A549 treated with AZD9567 at 1 μM for 4 hours (cell line): ENCODE results near the gene BTNL8. TPM values are rescaled to one million over a fixed set of nuclear protein-coding genes. Genes with fewer than 3 reads are reported as not detected.

Experiments
- total RNA-seq: library from RNA; stranded (reverse); fragments of 200-300 nt; extraction: Qiagen RNA extraction; gene quantifications from 5 replicates; pipeline ENCODE4 v1.2.3, GENCODE V29; 2022; ENCODE audit not compliant: insufficient read depth

Gene BTNL8
- not detected in 5 replicates for total RNA-seq

GRCh38 chr5:180898621-180899246 lies at the start of gene BTNL8:
TSS of gene BTNL8 (plus strand) at chr5:180899159. CDS start at chr5:180899311, 152 bp downstream.

GRCh38 chr5:180860887-180861822 lies 37.8 kb upstream of the BTNL8 start, which contains the start of gene ZFP62:
TSS of gene ZFP62 (minus strand) at chr5:180861276. CDS start at chr5:180861219, 57 bp downstream.

DNA sequence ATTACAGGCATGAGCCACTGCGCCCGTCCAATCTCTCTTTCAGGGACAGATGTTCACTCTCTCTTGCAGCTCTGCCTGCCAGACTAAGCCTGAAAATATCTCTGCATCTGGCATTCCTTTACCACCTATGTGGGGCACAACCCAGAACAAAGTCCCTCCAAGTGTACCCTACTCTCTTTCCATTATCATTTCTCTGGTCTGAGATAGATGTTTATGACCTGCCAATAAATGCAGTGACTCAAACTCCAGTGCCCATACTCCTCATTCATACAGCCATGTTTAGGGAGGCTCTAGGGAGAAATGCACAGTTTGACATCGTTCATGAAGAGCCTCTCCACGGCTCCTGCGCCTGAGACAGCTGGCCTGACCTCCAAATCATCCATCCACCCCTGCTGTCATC lies 89.6 kb downstream of the BTNL8 start, which contains the start of gene BTNL3:
Gene BTNL3, plus strand, starts transcription at position 255 of the 400 bp plus-strand sequence. CDS start 183 bp downstream, outside the sequence.

Other genes starting within 250 kb of the BTNL8 start
- gene FLT4, start 249.6 kb upstream of the BTNL8 start, total RNA-seq: 3.3 to 4.3 TPM (median 3.9 TPM) in 5 replicates
- gene OR2Y1, start 159.1 kb upstream of the BTNL8 start, total RNA-seq: not detected in 5 replicates
- 62.8 to 92.8 TPM (median 90.1 TPM) in 5 replicates for gene MGAT1, start 96.4 kb upstream of the BTNL8 start, total RNA-seq
- gene ZFP62, start 37.9 kb upstream of the BTNL8 start, total RNA-seq: 7.9 to 9.5 TPM (median 8.5 TPM) in 5 replicates
- gene BTNL3, start 89.7 kb downstream of the BTNL8 start, total RNA-seq: not detected in 5 replicates
- 0.56 to 1.4 TPM (median 1.1 TPM) in 5 replicates for gene BTNL9, start 141.1 kb downstream of the BTNL8 start, total RNA-seq
- not detected in 5 replicates for gene OR2V1, start 232.0 kb downstream of the BTNL8 start, total RNA-seq
- not detected in 5 replicates for gene OR2V2, start 248.4 kb downstream of the BTNL8 start, total RNA-seq